Measurements from ENCODE around the gene HOMER2. TPM values are rescaled to one million over a fixed set of nuclear protein-coding genes. Genes with fewer than 3 reads are reported as not detected.
"Not testable (repeated sequence)": the region's sequence is repeated elsewhere in the genome, so short reads cannot be mapped to it uniquely, and the experiment has no call there.

HOMER2 gene
- total RNA-seq, 2 donors from 2014 or later: 1.8 to 4.9 TPM

DNA sequence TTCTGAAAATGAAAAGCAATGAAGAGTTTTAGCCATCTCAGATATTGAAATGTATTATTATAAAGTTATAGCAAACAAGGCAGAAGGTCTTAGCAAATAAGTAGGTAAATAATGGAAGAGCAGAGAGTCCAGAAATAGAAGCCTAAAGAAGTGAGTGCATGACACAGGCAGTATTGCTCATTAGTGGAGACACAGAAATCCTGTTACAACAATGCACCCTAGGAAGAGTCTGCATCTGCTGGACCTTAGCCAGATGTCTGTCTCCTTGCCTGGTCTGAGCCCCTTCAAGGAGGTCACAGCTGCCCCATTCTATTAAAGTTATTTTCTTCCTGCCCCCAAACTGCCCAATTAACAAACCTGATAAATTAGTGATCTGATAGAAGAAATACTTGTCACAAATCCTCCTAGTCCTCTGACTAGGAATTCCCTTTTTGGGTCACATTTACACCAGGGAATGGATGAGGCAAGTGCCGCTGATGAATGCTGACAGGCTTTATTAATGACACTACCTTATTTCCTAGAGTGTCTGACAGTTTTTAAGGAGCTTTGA is 51.9 kb downstream of the HOMER2 start:
- TF ChIP-seq, protein P1, sequence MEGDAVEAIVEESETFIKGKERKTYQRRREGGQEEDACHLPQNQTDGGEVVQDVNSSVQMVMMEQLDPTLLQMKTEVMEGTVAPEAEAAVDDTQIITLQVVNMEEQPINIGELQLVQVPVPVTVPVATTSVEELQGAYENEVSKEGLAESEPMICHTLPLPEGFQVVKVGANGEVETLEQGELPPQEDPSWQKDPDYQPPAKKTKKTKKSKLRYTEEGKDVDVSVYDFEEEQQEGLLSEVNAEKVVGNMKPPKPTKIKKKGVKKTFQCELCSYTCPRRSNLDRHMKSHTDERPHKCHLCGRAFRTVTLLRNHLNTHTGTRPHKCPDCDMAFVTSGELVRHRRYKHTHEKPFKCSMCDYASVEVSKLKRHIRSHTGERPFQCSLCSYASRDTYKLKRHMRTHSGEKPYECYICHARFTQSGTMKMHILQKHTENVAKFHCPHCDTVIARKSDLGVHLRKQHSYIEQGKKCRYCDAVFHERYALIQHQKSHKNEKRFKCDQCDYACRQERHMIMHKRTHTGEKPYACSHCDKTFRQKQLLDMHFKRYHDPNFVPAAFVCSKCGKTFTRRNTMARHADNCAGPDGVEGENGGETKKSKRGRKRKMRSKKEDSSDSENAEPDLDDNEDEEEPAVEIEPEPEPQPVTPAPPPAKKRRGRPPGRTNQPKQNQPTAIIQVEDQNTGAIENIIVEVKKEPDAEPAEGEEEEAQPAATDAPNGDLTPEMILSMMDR (IDR thresholded peaks at IDR 0.05): no peak
- Histone ChIP-seq H3K27me3 (replicated peaks; ENCODE audit: insufficient read depth) (no peaks in the 10 kb centered on the region), H3K36me3 (no peaks in the 10 kb centered on the region), H3K4me3 (no peak overlapping the region), H3K9me3 (no peaks in the 10 kb centered on the region), H3K27ac (no peak overlapping the region), H3K4me1 (ENCODE audit: control insufficient read depth in 1 of 2, low read depth in 2 of 2) (no peaks in the 10 kb centered on the region)
- DNase-seq (ENCODE audit: low spot score) (no peak), ATAC-seq (ENCODE audit: insufficient number of reproducible peaks, low FRiP score, low read depth) (no peak)

DNA sequence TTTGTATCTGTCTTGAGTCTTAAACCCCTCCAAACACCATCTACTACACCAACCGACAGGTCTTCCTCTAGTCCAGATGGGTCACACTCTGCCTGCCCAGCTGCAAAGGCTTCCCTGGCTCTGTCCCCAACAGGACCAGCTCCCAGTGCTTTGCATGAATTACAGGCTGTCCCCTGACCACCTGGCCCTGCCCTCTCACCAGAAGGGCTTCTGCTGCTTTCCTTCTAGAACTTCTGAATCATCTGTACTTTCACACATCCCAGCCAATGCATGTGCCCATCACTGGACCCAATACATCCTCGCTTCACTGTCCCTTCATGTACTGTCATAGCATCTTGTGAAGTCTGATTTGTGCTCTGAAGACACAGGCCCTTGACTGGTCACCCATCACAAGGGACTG is 53.6 kb downstream of the HOMER2 start:
- no peaks in the 10 kb centered on the region for H3K27me3 ChIP-seq (replicated peaks; ENCODE audit: insufficient read depth)
- no peaks in the 10 kb centered on the region for H3K9me3 ChIP-seq
- H3K4me3 ChIP-seq: no peak overlapping the region
- TF ChIP-seq, protein P1 (IDR thresholded peaks at IDR 0.05): no peak
- no peaks in the 10 kb centered on the region for H3K4me1 ChIP-seq (ENCODE audit: control insufficient read depth in 1 of 2, low read depth in 2 of 2)
- DNase-seq (ENCODE audit: low spot score) (no peak), ATAC-seq (ENCODE audit: insufficient number of reproducible peaks, low FRiP score, low read depth) (no peak)
- H3K36me3 ChIP-seq: no peaks in the 10 kb centered on the region
- H3K27ac ChIP-seq: no peak overlapping the region

DNA sequence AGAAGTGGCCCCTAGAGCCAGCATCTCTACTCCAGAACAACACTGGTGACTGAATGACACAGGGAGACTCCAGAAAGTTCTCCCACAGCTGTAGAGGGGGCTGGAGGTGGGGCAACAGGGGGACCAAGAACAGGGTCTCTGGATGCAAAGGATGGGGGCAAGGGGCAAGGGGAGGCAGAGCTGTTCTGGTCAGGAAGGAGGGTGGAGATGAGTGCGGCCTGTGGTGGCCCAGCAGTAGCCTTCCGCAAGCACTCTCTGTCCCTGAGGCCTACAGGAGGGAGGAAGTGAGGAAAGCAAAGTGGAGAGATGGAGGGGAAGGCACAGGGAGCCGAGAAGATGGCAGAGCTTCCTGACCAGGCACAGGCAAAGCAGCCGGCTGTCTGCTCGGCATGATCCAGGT is 56.5 kb downstream of the HOMER2 start:
- ATAC-seq (ENCODE audit: insufficient number of reproducible peaks, low FRiP score, low read depth): no peak
- no peak overlapping the region for H3K27ac ChIP-seq

GRCh38 chr15:82894971-82895520 is 57.5 kb downstream of the HOMER2 start:
- TF ChIP-seq, protein P1 (IDR thresholded peaks at IDR 0.05): no peak

More for the DNA sequence above, 56.5 kb downstream of the HOMER2 start:
- Histone ChIP-seq H3K4me1 (ENCODE audit: control insufficient read depth in 1 of 2, low read depth in 2 of 2) (no peaks in the 10 kb centered on the region), H3K9me3 (no peaks in the 10 kb centered on the region), H3K4me3 (no peak overlapping the region), H3K27me3 (replicated peaks; ENCODE audit: insufficient read depth) (no peaks in the 10 kb centered on the region), H3K36me3 (no peaks in the 10 kb centered on the region)
- DNase-seq (ENCODE audit: low spot score): no peak
- TF ChIP-seq, protein P1 (IDR thresholded peaks at IDR 0.05): no peak

DNA sequence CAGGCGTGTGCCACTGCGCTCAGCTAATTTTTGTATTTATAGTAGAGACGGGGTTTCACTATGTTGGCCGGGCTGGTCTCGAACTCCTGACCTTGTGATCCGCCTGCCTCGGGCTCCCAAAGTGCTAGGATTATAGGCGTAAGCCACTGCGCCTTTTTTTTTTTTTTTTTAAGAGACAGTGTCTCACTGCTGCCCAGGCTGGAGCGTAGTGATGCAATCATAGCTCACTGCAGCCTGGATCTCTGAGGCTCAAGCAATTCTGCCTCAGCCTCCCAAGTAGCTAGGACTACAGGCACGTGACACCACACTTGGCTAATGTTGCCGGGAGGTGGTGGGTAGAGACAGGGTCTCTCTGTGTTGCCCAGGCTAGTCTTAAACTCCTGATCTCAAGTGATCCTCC is 59.0 kb downstream of the HOMER2 start:
- ATAC-seq (ENCODE audit: insufficient number of reproducible peaks, low FRiP score, low read depth); H3K9me3 ChIP-seq; H3K4me3 ChIP-seq; H3K27ac ChIP-seq; DNase-seq (ENCODE audit: low spot score); H3K4me1 ChIP-seq (ENCODE audit: control insufficient read depth in 1 of 2, low read depth in 2 of 2); H3K27me3 ChIP-seq (replicated peaks; ENCODE audit: insufficient read depth); H3K36me3 ChIP-seq: not testable (repeated sequence)

More at GRCh38 chr15:82894971-82895520, 57.5 kb downstream of the HOMER2 start:
- Histone ChIP-seq H3K4me1 (ENCODE audit: control insufficient read depth in 1 of 2, low read depth in 2 of 2) (no peaks in the 10 kb centered on the region), H3K9me3 (no peaks in the 10 kb centered on the region), H3K36me3 (no peaks in the 10 kb centered on the region), H3K27me3 (replicated peaks; ENCODE audit: insufficient read depth) (no peaks in the 10 kb centered on the region), H3K27ac (no peak overlapping the region), H3K4me3 (no peak overlapping the region)
- DNase-seq (ENCODE audit: low spot score): no peak
- no peak for ATAC-seq (ENCODE audit: insufficient number of reproducible peaks, low FRiP score, low read depth)

DNA sequence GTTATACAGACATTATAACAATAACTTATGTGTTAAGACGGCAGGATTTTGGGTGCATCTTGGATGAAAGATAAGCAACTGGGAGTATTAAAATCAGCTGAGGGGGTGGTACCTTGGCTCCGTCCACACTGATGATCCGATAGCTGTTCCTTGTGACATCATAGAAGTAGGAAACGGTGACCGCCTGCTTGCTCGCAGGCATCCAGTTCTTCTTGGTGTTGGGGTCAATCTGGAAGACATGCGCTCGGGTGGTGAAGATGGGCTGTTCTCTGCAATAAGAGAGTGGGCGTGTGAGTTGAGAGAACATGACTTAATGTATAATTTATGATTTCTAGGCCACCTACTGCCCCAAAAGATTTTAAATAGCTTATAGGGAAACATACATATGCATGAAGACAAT is 59.9 kb downstream of the HOMER2 start:
- TF ChIP-seq, protein P1 (IDR thresholded peaks at IDR 0.05): no peak
- no peaks in the 10 kb centered on the region for H3K9me3 ChIP-seq
- H3K36me3 ChIP-seq: no peaks in the 10 kb centered on the region
- ATAC-seq (ENCODE audit: insufficient number of reproducible peaks, low FRiP score, low read depth): no peak
- H3K27ac ChIP-seq: no peak overlapping the region
- H3K4me3 ChIP-seq: no peak overlapping the region
- no peak for DNase-seq (ENCODE audit: low spot score)
- H3K27me3 ChIP-seq (replicated peaks; ENCODE audit: insufficient read depth): no peaks in the 10 kb centered on the region
- H3K4me1 ChIP-seq (ENCODE audit: control insufficient read depth in 1 of 2, low read depth in 2 of 2): no peaks in the 10 kb centered on the region
